HG03039 (cell line): ENCODE measurements around the gene MITF.

ENCODE experiments used
- ATAC-seq: cut with Tn5 transposase; IDR thresholded peaks from one replicate; pipeline ENCODE4 v1.9.1; 2021; ENCODE audit warnings: mild to moderate bottlenecking, moderate library complexity; ENCODE audit not compliant: unreplicated experiment

Gene MITF

DNA sequence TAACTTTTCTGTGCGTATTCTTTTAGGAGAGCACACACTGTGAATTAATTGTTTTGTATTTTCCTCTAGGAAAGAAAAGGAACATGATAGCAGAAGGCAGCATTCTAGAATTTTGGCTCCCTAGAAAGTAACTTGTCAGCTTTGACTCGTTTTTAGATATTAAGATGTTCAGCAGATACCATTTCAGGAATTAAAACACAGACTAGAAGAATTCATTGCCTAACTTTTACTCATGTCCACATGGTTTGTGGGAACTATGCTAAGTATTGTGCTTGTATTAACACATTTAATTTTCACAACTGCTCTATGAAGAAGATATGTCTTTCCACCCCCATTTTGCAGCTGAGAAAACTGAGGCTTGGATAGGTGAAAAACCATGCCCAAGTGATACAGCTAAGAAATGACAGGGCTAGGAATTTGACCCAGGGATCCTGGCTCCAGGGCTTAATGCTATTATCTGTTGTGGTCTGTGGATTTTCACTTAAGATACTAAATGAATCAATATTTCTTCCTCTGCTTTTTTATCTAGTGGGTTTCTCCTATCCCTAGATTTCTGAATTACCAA lies 128.8 kb downstream of the MITF start:
- no peak for ATAC-seq

DNA sequence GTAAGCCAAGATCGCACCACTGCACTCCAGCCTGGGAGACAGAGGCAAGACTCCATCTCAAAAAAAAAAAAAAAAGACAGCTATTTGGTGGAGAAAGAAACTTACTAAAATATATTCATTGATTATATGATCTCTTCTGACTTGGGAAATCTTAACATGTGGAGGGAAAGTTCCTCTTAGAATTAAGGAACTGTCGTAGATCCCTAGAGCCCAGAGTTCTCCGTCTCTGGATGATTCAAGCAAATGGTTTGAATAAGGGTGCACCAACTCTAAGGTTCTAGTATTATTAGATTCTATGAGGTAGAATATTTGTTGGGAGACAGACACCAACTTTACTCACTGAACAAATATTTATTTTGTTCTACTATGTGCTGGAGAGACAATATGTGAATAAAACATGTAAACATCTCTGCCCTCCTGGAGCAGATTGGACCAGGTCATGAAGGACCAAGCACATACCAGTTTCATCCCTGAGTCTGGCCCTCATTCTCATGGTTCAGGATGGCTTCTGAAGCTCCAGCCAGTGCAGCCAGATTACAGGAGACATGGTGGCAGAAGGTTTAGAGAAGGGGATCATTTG lies 129.7 kb downstream of the MITF start:
- no peak for ATAC-seq

DNA sequence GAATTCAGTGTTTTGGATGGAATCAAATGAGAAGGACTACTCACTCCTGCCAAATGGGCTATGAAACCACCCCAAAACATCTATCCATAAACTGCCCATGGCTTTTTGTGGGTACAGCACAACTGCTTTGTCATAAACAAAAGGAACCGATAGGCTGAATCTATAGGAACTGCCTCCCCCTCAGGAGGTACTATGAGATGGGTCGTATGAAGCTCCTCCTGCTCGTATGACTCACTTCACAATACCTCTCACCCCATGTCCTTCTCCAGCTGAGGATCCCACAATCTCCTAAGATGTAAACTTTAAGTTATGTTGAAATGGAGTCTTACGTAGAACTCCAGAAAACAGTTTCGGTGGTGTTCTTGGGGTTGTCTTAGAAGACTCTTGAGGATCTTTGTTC lies 130.4 kb downstream of the MITF start:
- ATAC-seq: no peak

DNA sequence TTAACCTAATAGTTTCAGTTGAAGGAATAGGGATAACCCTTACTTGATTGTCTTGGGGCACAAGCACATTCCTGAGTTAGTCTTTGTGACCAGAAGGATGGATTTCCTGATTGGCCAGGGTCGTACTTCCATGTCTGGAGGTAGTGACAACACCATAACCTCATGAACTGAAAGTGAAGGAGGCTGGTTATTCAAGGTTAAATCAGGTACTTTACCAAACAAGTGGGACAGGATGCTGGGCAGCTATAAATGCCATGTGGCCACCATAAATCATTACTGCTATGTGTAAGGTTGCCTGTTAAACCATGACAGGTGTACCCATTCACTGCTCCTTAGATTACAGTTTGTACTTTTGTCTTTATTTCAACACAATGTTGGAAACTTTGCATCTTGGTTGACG lies 132.0 kb downstream of the MITF start:
- ATAC-seq: no peak

DNA sequence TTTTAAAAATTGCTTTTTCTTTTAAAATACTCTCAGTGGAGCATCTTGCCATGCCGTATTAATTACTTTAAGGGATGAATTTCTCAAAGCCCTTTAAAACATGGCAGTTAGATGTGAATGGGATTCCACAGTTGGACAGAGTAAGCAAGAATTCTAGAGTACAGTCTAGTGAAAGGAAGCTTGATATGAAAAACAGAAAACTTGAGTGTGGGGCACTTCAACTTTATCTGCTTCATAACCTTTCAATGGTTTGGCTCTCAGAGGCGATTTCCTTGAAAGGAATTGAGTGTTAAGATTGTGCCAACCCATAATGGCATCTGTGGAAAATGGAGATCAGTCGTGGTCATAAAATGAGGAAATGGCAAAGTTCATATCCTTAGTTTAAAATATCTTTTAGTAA lies 132.6 kb downstream of the MITF start:
- no peak for ATAC-seq

- ATAC-seq: no peak
Measured at GRCh38 chr3:69872783-69873378, 133.6 kb downstream of the MITF start.

- ATAC-seq: no peak
Measured at GRCh38 chr3:69876073-69876472, 136.8 kb downstream of the MITF start.

GRCh38 chr3:69878254-69878653 lies 139.0 kb downstream of the MITF start:
- no peak for ATAC-seq

- ATAC-seq: no peak
Measured at GRCh38 chr3:69879051-69879450, 139.8 kb downstream of the MITF start.

- ATAC-seq: no peak
Measured at GRCh38 chr3:69880069-69880640, 140.9 kb downstream of the MITF start.

- ATAC-seq: no peak
Measured at GRCh38 chr3:69881051-69881450, 141.8 kb downstream of the MITF start.

DNA sequence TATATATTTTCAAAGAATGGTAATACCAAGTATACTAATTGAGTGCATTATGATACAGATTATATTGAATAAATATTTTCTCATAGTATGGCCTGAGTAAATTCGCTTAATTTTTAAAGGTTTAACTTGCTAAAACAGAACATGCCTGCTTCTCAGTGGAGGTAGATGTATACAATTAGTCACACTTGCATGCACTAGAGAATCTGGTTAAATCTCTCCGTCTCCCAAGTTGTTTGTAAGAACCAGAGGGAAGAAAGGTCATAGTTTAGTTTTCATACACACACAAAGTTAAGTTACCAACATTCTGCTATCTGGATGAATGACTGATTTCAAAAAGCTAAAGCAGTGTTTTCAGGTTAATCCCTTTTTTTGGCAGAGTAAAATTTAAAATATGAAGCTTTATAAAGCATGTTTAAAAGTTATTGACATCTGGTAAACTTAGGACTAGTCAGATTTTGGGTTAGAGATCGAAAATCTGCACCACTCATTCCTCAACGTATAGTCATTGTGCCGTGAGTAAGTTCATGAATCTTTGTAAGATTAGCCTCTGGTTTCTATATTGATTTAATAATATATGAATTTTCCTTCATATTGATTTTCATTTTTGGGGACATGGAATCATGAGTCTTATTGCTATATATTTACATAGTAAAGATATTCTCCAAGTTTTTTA lies 142.6 kb downstream of the MITF start:
- no peak for ATAC-seq

GRCh38 chr3:69882560-69882959 lies 143.3 kb downstream of the MITF start:
- no peak for ATAC-seq

GRCh38 chr3:69888040-69888942 lies 149.0 kb downstream of the MITF start:
- ATAC-seq: no peak

GRCh38 chr3:69888943-69889315 lies 149.7 kb downstream of the MITF start:
- ATAC-seq: no peak

DNA sequence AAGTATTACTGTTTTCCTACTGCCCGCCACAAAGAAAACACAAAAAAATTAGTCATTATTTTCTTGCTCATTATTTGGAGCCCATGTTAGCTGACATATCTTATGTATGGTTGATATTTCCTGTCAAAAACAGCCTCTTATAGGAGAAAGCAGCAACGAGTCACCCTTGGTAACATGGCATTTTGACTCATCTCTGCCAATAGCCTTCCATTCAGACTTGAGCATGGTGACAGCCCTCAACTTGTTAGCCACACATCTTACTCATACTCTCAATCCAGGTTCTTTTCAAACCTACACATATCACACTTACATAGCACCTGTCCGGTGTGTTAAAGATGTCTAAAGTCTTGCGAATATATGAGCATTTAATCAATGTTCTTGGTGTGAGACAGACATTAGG lies 150.8 kb downstream of the MITF start:
- ATAC-seq: no peak

DNA sequence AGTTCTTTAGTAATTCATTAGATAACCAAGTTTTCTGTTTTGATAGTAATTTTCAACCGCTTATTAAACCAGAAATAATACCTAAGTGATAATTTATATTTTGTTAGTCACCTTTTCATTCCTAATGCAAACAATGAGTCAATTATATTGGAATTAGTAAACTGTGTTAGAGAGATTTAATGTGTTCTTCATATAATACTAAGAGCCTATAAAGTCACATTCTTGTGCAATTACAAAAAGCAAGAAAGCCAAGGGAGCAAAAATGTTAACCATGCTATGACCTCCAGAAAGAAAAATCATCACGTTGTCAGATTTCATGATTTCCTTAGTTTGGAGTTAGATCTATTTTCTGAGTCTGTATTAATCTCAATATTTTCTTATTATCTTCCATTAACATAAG lies 151.4 kb downstream of the MITF start:
- ATAC-seq: no peak

DNA sequence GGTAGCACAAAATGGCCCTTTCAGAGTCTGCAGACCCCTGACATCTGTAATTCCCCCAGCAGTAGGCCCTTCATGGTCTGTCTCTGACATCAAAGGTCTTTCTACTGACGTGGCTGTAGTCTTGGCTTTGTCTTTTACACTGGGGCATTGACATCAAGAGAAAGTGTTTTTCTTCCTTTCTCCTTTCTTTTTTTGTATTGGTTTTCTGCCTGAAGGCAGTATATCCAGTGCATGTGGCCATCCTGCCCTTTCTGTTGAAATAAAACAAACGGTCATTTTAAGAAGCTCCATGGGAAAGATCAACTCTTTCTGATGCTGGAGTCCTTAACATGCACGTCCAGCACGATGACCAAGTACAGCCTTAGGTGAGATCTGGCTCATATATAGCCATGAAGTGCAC lies 153.4 kb downstream of the MITF start:
- ATAC-seq: no peak

- no peak for ATAC-seq
Measured at GRCh38 chr3:69893274-69893673, 154.0 kb downstream of the MITF start.

GRCh38 chr3:69896095-69896494 lies 156.8 kb downstream of the MITF start:
- ATAC-seq: no peak

DNA sequence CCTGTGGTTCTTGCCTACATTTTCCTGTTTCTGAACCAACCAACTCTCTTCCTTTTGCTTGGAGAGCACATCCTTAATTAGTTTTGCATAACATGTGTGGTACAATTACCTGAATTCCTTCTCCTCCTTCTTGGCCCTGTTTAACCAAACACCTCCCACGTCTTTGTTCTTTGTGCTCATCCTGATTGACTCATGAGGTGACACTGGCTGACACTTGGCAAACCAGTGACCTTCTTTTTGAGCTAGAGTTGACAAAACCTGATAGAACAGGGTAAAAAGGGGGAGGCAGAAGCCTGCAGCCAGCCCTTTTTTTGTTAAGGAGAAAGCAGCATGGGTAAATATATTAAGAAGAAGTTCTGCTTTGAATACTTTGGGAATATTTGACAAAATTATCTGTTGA lies 161.1 kb downstream of the MITF start:
- ATAC-seq: no peak
